SK-N-SH treated with all-trans-retinoic acid at 6 μM for 48 hours (cell line): ENCODE results near the gene PCNA.

Experiments used
- ARNTL ChIP-seq: fragments of 450-650 bp; formaldehyde crosslinking; IDR thresholded peaks from 2 replicates; pipeline ENCODE4 v1.5.0; 2020; ENCODE audit warnings: low read depth, mild to moderate bottlenecking, moderate library complexity, borderline replicate concordance
- OSR1 ChIP-seq: fragments of 250-450 bp; sonication (Bioruptor Pico); IDR thresholded peaks from 2 replicates; pipeline ENCODE4 v1.8.0; 2022; ENCODE audit warnings: moderate library complexity, mild to moderate bottlenecking, inconsistent platforms
- RARB ChIP-seq: fragments of 250-450 bp; sonication (Bioruptor Pico); IDR thresholded peaks from 2 replicates; pipeline ENCODE4 v1.8.0; 2021; ENCODE audit warnings: mild to moderate bottlenecking, moderate library complexity
- TF ChIP-seq, protein P1 (sequence below): fragments of 250-450 bp; sonication (Bioruptor Pico); IDR thresholded peaks from 2 replicates; pipeline ENCODE4 v1.8.0; 2020; ENCODE audit warnings: mild to moderate bottlenecking, moderate library complexity, borderline replicate concordance

DNA sequence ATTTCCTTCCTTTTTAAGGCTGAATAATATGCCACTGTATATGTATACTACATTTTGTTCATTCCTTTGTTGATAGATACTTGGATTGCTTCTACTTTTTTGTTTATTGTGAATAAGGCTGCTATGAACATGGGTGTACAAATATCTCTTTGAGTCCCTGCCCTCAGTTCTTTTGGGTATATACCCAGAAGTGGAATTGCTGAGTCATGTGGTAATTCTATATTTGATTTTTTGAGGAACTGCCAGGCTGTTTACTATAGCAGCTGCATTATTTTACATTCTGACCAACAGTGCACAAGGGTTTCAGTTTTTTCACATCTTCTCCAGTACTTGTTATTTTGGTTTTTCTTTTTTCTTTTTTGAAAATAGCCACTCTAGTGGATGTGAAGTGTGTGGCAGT, 41.1 kb upstream of the PCNA start:
- TF ChIP-seq ARNTL (CRISPR knock-in tag) (no peak), OSR1 (CRISPR knock-in tag) (no peak), RARB (CRISPR knock-in tag) (no peak)
- TF ChIP-seq, protein P1, sequence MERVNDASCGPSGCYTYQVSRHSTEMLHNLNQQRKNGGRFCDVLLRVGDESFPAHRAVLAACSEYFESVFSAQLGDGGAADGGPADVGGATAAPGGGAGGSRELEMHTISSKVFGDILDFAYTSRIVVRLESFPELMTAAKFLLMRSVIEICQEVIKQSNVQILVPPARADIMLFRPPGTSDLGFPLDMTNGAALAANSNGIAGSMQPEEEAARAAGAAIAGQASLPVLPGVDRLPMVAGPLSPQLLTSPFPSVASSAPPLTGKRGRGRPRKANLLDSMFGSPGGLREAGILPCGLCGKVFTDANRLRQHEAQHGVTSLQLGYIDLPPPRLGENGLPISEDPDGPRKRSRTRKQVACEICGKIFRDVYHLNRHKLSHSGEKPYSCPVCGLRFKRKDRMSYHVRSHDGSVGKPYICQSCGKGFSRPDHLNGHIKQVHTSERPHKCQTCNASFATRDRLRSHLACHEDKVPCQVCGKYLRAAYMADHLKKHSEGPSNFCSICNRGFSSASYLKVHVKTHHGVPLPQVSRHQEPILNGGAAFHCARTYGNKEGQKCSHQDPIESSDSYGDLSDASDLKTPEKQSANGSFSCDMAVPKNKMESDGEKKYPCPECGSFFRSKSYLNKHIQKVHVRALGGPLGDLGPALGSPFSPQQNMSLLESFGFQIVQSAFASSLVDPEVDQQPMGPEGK (CRISPR knock-in tag), result no peak
